ENCODE data around the gene DHCR7. TPM values are rescaled to one million over a fixed set of nuclear protein-coding genes. Genes with fewer than 3 reads are reported as not detected.

DHCR7 gene
- total RNA-seq, 4 donors from 2014 or later = 7.1 to 24.1 (median 17.8) TPM

GRCh38 chr11:71388637-71389235 is 59.5 kb downstream of the DHCR7 start:
- intact Hi-C loops (cut with DNase I; ENCODE audit: low total_unique reads) = no loop called here
- Histone ChIP-seq H3K27me3 (no peaks in the 10 kb centered on the region), H3K4me3 (no peak overlapping the region), H3K4me1 (no peaks in the 10 kb centered on the region), H3K9me3 (no peaks in the 10 kb centered on the region), H3K36me3 (no peaks in the 10 kb centered on the region), H3K27ac (no peak overlapping the region)
- TF ChIP-seq CTCF (IDR thresholded peaks at IDR 0.05) = no peak
- no peak for TF ChIP-seq POLR2A (IDR thresholded peaks at IDR 0.05)
- DNase-seq = no peak

DNA sequence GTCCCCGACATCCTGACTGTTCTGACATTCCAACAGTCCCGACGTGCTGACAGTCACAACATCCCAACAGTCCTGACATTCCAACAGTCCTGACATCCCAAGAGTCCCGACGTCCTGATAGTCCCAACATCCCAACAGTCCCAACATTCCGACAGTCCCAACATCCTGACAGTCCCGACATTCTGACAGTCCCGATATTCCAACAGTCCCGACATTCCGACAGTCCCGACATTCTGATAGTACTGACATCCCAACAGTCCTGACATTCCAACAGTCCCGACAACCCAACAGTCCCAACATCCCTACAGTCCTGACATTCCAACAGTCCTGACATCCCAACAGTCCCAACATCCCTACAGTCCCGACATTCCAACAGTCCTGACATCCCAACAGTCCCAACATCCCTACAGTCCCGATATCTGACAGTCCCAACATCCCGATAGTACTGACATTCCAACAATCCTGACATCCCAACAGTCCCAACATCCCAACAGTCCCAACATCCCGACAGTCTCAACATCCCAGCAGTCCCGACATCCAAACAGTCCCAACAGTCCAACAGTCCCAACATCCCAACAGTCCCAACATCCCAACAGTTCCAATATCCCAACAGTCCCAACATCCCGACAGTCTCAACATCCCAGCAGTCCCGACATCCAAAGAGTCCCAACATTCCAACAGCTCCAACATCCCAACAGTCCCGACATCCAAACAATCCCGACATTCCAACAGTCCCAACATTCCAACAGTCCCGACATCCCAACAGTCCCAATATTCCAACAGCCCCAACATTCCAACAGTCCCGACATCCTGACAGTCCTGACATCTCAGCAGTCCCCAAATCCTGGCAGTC is 60.2 kb downstream of the DHCR7 start:
- intact Hi-C loops (cut with DNase I; ENCODE audit: low total_unique reads) = no loop called here
- H3K27ac ChIP-seq = no peak overlapping the region
- TF ChIP-seq POLR2A (IDR thresholded peaks at IDR 0.05) = no peak
- TF ChIP-seq CTCF (IDR thresholded peaks at IDR 0.05) = no peak
- H3K9me3 ChIP-seq = no peaks in the 10 kb centered on the region
- no peak for DNase-seq
- no peaks in the 10 kb centered on the region for H3K27me3 ChIP-seq
- no peak overlapping the region for H3K4me3 ChIP-seq
- H3K36me3 ChIP-seq = no peaks in the 10 kb centered on the region
- H3K4me1 ChIP-seq = no peaks in the 10 kb centered on the region

DNA sequence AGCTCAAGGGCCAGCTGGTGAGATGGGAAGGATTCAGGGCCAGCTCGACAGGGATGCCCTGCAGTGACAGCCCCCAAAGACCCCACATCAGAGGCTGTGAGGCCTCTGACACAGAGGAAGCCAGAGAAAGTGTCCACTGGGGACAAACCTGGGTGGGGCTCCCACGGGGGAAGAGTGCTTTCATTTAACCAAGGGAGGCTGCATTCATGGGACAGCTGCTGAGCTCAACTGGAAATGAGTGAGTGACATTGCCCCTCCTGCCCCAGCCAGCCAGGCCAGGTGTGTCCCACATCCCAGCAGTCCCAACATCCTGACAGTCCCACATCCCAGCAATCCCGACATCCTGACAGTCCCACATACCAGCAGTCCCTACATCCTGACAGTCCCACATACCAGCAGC is 61.0 kb downstream of the DHCR7 start:
- no peaks in the 10 kb centered on the region for H3K27me3 ChIP-seq
- H3K9me3 ChIP-seq = no peaks in the 10 kb centered on the region
- no peaks in the 10 kb centered on the region for H3K4me1 ChIP-seq
- DNase-seq = no peak
- H3K27ac ChIP-seq = no peak overlapping the region
- intact Hi-C loops (cut with DNase I; ENCODE audit: low total_unique reads) = no loop called here
- TF ChIP-seq POLR2A (IDR thresholded peaks at IDR 0.05) = no peak
- no peak for TF ChIP-seq CTCF (IDR thresholded peaks at IDR 0.05)
- H3K36me3 ChIP-seq = no peaks in the 10 kb centered on the region
- H3K4me3 ChIP-seq = no peak overlapping the region

GRCh38 chr11:71386202-71386601 is 62.0 kb downstream of the DHCR7 start:
- Histone ChIP-seq H3K27me3 (no peaks in the 10 kb centered on the region), H3K27ac (no peak overlapping the region), H3K36me3 (no peaks in the 10 kb centered on the region), H3K9me3 (no peaks in the 10 kb centered on the region), H3K4me1 (no peaks in the 10 kb centered on the region), H3K4me3 (no peak overlapping the region)
- DNase-seq = no peak
- intact Hi-C loops (cut with DNase I; ENCODE audit: low total_unique reads) = no loop called here
- TF ChIP-seq CTCF (IDR thresholded peaks at IDR 0.05) = no peak
- no peak for TF ChIP-seq POLR2A (IDR thresholded peaks at IDR 0.05)

DNA sequence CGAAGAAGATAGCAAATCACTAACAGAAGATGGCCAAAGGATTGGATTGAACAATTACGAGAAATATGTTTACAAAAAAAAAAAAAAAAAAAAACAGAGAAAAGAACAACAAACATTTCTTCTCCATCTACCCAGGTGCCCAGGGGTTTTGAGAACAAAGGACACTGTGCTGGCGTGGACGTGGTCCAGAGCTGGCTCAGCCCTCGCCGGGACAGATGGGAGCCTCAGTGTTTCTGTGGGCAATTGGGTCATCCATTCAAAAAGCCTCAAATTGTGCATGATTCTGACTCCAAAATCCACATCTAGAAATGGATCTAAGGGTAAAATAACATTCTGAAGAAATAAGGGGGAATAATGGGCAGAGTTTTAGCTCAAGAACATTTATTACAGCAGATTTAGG is 63.1 kb downstream of the DHCR7 start:
- H3K9me3 ChIP-seq = no peaks in the 10 kb centered on the region
- no peaks in the 10 kb centered on the region for H3K27me3 ChIP-seq
- TF ChIP-seq CTCF (IDR thresholded peaks at IDR 0.05) = no peak
- TF ChIP-seq POLR2A (IDR thresholded peaks at IDR 0.05) = no peak
- H3K4me3 ChIP-seq = no peak overlapping the region
- no peaks in the 10 kb centered on the region for H3K4me1 ChIP-seq
- intact Hi-C loops (cut with DNase I; ENCODE audit: low total_unique reads) = no loop called here
- no peak overlapping the region for H3K27ac ChIP-seq
- no peaks in the 10 kb centered on the region for H3K36me3 ChIP-seq
- DNase-seq = no peak

Data from uterus (tissue), 4 donors.